SK-N-MC (cell line): Measurements from ENCODE around the gene TMOD4.

Experiments
- DNase-seq: peaks from one replicate; pipeline ENCODE4 v3.0.0-alpha.2; 2011; ENCODE audit warnings: low read depth, low spot score
- H3K27ac ChIP-seq: fragments of 200-600 bp; sonication (generic); 2 replicates; pipeline ENCODE4 v1.5.1; 2016; ENCODE audit warnings: mixed run types
- H3K36me3 ChIP-seq: fragments of 200-600 bp; sonication (generic); 2 replicates; pipeline ENCODE4 v1.6.1; 2017; ENCODE audit warnings: antibody characterized with exemption, low read length, mixed read lengths; ENCODE audit not compliant: insufficient read depth
- H3K4me3 ChIP-seq: fragments of 200-600 bp; sonication (generic); 2 replicates; pipeline ENCODE4 v1.5.1; 2016
- H3K9ac ChIP-seq: fragments of 200-600 bp; sonication (generic); 2 replicates; pipeline ENCODE4 v1.8.0; 2017; ENCODE audit warnings: mixed run types, mixed read lengths; ENCODE audit not compliant: insufficient read length
- H3K9me3 ChIP-seq: fragments of 200-600 bp; sonication (generic); 2 replicates; pipeline ENCODE4 v1.6.1; 2017; ENCODE audit warnings: low read depth, mild to moderate bottlenecking, antibody characterized with exemption, low read length, moderate library complexity, mixed read lengths
- EZH2 ChIP-seq: fragments of 200-600 bp; sonication (generic); IDR thresholded peaks from one replicate; pipeline ENCODE4 v1.6.1; 2017; ENCODE audit warnings: antibody characterized with exemption
- FOXP2 ChIP-seq: optimal IDR thresholded peaks from 2 replicates; pipeline ENCODE3; 2011; ENCODE audit warnings: mild to moderate bottlenecking, moderate library complexity; ENCODE audit not compliant: insufficient read depth; ENCODE audit errors: extremely low read length, control extremely low read depth
- POLR2AphosphoS5 ChIP-seq: IDR thresholded peaks from 2 replicates; pipeline ENCODE4 v1.6.1; 2012; ENCODE audit warnings: mild to moderate bottlenecking, low read depth, low read length, borderline replicate concordance

Gene TMOD4

DNA sequence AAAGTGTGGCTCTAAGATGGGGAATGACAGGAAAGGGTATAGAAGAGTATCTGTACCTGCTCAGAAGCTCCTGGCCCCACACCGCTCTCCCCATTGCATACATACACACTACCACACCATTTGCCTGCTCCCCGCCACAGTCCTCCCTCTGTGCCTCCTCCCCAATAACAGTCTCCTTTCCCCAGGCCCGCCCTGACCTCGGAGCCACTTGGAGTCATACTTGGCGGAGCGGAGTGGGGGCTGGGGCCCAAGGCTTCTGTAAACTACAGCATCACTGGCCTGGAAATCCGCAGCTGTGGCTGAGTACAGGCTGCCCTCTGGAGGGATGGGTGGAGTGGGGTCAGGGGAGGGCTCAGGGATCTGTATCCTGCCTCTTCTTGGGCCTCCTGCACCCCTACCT lies 38.0 kb downstream of the TMOD4 start:
- no peaks in the 10 kb centered on the region for H3K9me3 ChIP-seq
- H3K4me3 ChIP-seq = no peak overlapping the region
- no peak overlapping the region for H3K9ac ChIP-seq
- no peak for DNase-seq
- no peaks in the 10 kb centered on the region for H3K36me3 ChIP-seq
- TF ChIP-seq EZH2 (no peak), FOXP2 (no peak), POLR2AphosphoS5 (no peak)
- no peak overlapping the region for H3K27ac ChIP-seq

DNA sequence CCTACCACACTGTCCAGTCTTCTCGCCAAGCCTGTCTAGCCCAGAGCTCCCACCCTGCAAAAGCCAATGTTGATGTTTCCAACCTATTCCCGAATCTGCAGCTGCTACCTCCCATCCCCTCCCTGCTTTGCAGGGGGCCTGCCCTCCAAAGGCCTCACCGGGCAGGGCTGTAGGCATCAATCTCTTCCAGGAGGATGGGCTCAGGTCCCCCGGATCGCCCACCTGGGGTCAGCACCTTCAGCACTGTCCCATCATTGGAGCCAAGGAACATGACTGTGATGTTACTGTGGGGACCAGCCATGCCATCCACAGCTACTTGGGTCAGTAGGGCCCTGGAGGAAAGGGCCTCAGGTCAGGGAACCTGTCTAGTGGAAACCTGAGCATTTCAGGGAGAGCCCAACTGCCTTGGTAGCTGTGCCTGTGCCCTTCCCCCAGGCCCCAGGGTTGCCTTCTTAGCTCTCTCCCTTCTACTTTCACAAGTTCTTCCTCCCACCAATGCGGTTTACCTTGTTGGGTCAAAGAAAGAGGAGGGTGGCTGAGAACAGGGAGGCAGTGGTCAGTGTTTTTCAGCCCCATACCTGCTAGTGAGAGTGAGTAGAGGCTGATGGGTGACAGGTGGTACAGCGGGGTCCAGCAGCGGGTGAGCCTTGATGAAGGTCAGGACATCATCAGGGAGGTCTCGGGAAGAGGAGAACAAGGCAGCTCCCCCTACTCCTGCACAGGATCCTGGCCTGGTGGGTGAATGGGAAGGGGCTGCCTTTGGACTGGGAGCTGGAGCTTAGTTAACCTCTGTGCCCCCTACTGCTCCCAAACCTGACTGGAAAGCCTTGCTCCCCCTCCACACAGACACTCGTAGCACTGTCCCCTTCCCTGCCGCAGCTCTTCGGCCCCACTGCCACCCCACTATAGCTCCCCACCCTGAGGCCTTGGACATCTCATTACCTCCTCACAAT lies 40.1 kb downstream of the TMOD4 start:
- Histone ChIP-seq H3K27ac (no peak overlapping the region), H3K36me3 (no peaks in the 10 kb centered on the region)

DNA sequence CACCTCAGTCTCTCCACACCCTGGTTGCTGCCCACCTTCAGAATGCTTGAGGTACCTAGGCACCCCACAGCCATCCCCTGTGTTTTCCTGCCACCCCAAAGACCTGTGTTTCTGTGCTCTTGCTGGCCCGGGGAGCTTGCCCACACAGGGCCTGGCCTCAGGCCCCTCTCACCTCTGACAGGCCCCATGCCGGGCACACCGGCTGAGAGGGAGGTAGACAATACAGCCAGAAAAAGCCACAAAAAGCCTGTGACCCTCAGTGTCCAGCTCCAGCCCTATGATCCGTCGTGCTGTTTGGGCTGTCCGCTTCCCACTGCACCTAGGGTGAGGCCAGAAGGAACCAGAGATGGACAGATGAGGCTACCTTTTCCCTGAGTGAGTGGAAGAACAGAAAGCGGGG lies 40.8 kb downstream of the TMOD4 start:
- Histone ChIP-seq H3K9me3 (no peaks in the 10 kb centered on the region), H3K36me3 (no peaks in the 10 kb centered on the region), H3K9ac (no peak overlapping the region), H3K4me3 (no peak overlapping the region), H3K27ac (no peak overlapping the region)
- DNase-seq = no peak
- TF ChIP-seq FOXP2 (no peak), EZH2 (no peak), POLR2AphosphoS5 (no peak)

More for the DNA sequence above, 40.1 kb downstream of the TMOD4 start:
- Histone ChIP-seq H3K9ac (no peak overlapping the region), H3K4me3 (no peak overlapping the region), H3K9me3 (no peaks in the 10 kb centered on the region)
- no peak for TF ChIP-seq FOXP2
- TF ChIP-seq POLR2AphosphoS5 = no peak
- TF ChIP-seq EZH2 = no peak
- DNase-seq = no peak

DNA sequence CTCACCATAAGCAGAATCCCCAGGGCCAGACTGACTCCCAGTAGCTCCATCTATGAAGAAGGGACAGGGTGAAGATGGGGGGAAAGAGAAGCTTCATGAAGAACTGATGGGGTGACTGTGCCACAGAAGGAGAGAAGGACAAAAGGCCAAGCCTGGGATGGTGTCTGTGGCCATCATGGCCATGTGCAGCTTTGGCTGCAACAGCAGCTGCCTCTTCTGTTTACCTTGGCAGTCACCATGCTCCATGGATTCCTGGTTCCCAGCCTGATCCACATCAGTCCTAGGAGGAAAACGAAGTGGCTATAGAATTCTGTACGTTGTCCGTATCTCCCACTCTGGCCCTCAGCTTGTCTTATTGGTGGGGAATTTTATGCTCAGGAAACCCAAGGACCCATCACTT lies 41.4 kb downstream of the TMOD4 start:
- Histone ChIP-seq H3K27ac (no peak overlapping the region), H3K36me3 (no peaks in the 10 kb centered on the region), H3K9me3 (no peaks in the 10 kb centered on the region), H3K4me3 (no peak overlapping the region), H3K9ac (no peak overlapping the region)
- no peak for DNase-seq
- TF ChIP-seq POLR2AphosphoS5 = no peak
- no peak for TF ChIP-seq FOXP2
- TF ChIP-seq EZH2 = no peak

DNA sequence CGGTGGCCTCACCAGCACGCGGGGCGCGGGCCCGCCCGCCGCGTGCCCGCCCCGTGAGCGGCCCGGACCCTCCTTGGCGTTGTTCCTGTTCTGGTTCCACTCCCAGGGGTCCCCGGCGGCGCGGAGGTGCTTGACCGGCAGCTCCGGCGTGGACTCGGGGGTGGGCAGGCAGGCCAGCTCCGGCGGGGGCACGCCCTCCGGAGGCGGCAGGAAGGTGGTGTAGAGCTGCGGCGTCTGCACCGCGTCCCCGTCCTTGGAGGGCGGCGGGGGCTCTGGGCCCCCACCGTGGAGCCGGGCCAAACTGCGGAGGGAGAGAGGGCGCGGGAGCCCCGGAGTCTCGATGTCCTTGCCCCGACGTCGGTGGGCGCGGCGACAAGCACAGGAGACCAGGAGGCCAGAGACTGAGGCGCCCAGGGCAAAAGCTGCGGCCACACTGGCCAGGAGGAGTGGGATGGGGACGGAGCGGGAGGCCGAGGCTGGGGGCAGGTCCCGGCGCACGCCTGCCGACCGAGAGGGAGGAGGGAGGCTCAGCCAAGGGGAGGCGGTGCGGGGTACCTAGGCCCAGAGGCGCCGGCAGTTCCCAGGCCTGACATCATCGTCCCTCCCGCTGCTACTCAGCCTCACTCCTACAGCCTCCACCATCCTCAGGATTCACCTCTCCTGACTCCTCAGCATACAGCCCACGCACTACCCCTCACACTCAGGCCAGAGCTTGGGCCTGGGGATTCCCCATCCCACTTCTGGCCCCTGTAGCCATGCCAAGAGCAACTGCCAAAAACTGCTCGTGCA lies 42.6 kb downstream of the TMOD4 start:
- no peak for DNase-seq
- Histone ChIP-seq H3K27ac (no peak overlapping the region), H3K36me3 (no peaks in the 10 kb centered on the region), H3K9me3 (no peaks in the 10 kb centered on the region), H3K9ac (no peak overlapping the region), H3K4me3 (no peak overlapping the region)
- no peak for TF ChIP-seq POLR2AphosphoS5
- no peak for TF ChIP-seq EZH2
- TF ChIP-seq FOXP2 = no peak

DNA sequence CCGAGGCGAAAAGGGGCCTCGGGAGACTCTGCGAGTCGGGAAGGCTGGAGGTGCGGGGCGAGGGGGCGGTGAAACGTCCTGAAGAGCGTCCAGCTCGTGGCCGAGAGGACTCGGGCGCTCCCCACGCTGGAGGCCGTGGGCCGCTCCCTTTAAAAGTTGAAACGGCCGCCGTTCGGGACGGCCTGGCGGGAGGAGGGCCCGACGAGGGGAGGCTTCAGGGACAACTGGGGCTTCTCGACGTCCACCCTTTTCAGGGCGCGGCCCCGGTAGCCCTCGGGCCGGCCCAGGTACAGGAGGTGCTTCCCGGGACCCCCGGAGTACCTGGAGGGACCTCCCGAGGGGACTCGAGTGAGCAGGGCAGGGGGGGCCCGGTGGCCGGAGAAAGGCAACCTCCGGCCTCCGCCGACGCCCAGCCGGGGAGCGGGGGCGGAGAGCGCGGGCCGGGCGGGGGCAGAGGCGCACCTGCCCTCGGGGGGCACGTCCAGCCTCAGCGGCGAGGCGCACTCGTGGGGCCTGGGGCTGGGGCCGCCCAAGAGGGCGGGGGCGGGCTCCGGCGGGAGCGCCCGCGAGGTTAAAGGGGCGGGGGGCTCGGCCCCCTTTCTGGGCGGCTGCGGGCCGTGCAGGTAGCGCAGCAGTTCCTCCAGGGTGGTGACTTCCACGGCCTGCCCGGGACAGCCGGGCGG lies 43.3 kb downstream of the TMOD4 start:
- Histone ChIP-seq H3K27ac (no peak overlapping the region), H3K4me3 (no peak overlapping the region), H3K36me3 (no peaks in the 10 kb centered on the region), H3K9ac (no peak overlapping the region), H3K9me3 (no peaks in the 10 kb centered on the region)
- DNase-seq = no peak
- no peak for TF ChIP-seq POLR2AphosphoS5

DNA sequence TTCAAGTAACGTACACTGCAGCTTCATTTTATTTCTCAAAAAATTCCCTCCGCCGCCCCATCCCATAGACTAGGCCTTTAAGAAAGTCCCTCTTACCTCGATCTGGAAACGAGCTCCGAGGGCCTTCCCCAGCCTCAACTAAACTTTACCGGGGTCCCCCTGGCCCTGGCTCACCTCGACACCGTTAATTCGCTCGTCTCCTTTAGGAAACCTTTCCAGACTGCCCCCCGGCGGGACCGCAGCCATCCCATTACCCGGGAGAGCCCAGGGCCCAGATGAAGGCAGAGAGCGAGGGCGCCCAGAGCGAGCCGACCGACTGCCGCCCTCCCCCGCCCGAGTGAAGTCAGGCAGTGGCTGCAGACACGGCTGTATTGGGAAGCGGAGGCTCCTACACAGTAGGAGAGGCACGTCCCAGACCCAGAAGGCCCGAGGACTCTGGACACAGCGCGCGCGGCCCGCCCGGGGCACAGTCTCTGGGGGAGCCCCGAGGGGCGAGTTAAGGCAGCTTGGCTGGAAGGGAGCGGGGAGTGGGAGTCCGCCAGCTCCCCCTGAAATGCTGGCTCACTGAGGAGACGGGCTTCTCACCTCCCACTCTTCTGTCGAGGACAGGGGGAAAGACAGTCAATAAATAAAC lies 44.0 kb downstream of the TMOD4 start:
- H3K9me3 ChIP-seq = no peaks in the 10 kb centered on the region
- H3K4me3 ChIP-seq = no peak overlapping the region
- H3K36me3 ChIP-seq = no peaks in the 10 kb centered on the region
- no peak overlapping the region for H3K27ac ChIP-seq
- H3K9ac ChIP-seq = no peak overlapping the region
- no peak for TF ChIP-seq FOXP2
- no peak for TF ChIP-seq EZH2
- no peak for TF ChIP-seq POLR2AphosphoS5
- DNase-seq = no peak

DNA sequence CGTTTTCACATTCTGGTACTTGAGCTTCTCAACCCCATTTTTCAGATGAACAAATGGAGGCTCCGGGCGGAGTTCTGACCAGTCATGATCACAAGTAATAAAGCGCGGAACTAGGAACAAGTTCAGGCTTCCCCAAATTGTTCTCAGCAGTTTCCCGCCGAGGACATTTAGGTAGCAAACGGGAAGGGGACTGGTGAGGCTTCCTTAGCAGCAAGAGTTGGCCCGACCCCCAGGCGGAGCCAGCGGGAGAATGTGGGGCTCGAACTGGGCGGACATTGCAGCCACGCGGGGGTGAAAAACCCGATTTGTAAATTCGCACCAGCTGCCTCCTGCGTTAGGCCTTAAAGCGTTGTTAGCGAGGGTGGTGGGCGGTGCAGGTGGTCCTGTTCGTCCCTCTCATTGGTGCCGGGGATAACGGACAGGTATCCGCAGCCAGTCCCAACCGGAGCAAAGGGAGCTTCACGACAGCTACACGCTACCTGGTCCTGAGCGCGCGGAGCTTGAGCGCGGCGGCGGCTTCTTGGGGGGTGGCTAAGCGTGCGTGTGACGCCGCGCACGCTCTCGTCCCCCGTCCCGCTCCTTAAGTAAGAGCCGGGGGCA lies 44.7 kb downstream of the TMOD4 start:
- H3K4me3 ChIP-seq = no peak overlapping the region
- no peak overlapping the region for H3K27ac ChIP-seq
- TF ChIP-seq EZH2 (no peak), POLR2AphosphoS5 (no peak), FOXP2 (no peak)
- no peak overlapping the region for H3K9ac ChIP-seq
- H3K36me3 ChIP-seq = no peaks in the 10 kb centered on the region
- DNase-seq = no peak
- no peaks in the 10 kb centered on the region for H3K9me3 ChIP-seq
